HUES64 (cell line): ENCODE results near the gene CC2D1A.

Experiments
- H3K27ac ChIP-seq: 2 replicates; pipeline ENCODE4 v1.7.0; 2013; ENCODE audit warnings: low read depth, low read length, inconsistent platforms
- H3K27me3 ChIP-seq: 2 replicates; pipeline ENCODE4 v1.6.1; 2013; ENCODE audit warnings: mild to moderate bottlenecking, low read length; ENCODE audit not compliant: insufficient read depth
- H3K36me3 ChIP-seq: 2 replicates; pipeline ENCODE4 v1.6.1; 2013; ENCODE audit warnings: mild to moderate bottlenecking, low read length; ENCODE audit not compliant: insufficient read depth
- H3K4me1 ChIP-seq: 2 replicates; pipeline ENCODE4 v1.6.1; 2013; ENCODE audit warnings: mild to moderate bottlenecking, low read length, moderate library complexity; ENCODE audit not compliant: insufficient read depth
- H3K4me3 ChIP-seq: 2 replicates; pipeline ENCODE4 v1.5.1; 2013; ENCODE audit warnings: mild to moderate bottlenecking, low read length, moderate library complexity
- H3K9ac ChIP-seq: 2 replicates; pipeline ENCODE4 v1.6.1; 2013; ENCODE audit warnings: mild to moderate bottlenecking, low read depth, low read length
- H3K9me3 ChIP-seq: 2 replicates; pipeline ENCODE4 v1.6.1; 2013; ENCODE audit warnings: low read depth, low read length; ENCODE audit not compliant: insufficient read depth
- WGBS: fragments of 150-250, 120-280 bp; methylation state at CpG from one replicate; pipeline ENCODE4 v1.1.7; 2013; ENCODE audit warnings: missing lambda C conversion rate; 5-methylcytosine and 5-hydroxymethylcytosine counted together

CC2D1A gene

DNA sequence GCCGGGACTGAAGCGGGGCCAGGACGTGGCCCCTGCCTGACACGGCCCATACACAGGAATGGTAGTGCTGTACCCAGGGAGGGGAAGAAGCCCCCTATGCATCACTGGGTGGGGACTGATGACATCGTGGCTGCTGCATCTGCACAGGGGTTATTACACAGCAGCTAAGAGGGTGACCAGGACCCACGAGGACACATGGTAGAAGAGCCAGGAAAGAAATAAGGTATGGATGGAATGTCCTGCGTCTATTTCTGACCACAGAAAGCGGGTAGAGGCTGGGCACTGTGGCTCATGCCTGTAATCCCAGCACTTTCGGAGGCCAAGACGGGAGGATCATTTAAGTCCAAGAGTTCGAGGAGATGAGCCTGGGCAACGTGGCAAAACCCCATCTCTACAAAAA, 70.4 kb downstream of the CC2D1A start:
- 95% methylated on average over 12 of the region's 12 CpGs for WGBS
- H3K4me1 ChIP-seq: peaks cover 15% of the 10 kb centered on the region; the same call in 1 of the 2 replicates
- H3K36me3 ChIP-seq: peaks cover 20% of the 10 kb centered on the region; the same call in 1 of the 2 replicates
- H3K27ac ChIP-seq: no peak overlapping the region
- no peak overlapping the region for H3K4me3 ChIP-seq
- no peak overlapping the region for H3K9ac ChIP-seq
- H3K27me3 ChIP-seq: no peaks in the 10 kb centered on the region
- no peaks in the 10 kb centered on the region for H3K9me3 ChIP-seq

DNA sequence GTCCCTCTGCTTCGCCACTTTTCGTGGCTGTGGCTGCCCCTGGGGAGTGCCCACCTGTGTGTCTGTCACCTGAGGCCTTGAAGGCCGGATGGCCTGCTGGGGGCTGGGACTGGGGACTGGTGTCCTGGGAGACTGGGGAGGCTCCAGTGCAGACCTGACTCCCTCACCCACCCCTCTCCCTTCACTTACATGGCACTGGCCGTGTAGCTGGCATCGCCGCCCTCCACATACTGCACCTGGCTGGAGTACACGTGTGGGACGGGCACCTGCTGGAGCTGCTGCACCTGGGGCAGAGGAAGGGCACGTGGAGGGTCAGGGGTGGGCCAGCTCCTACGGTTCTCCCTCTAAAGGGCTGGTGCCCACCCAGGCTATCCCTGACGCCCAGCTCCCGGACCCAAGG, 71.8 kb downstream of the CC2D1A start:
- no peak overlapping the region for H3K9ac ChIP-seq
- WGBS: 89% methylated on average over 12 of the region's 12 CpGs
- H3K36me3 ChIP-seq: 0 out of 2 replicates have a peak, but pooled peaks cover 15% of the 10 kb centered on the region
- H3K4me3 ChIP-seq: peak overlapping the region; percentile 29; the same call in 1 of the 2 replicates
- peaks cover 15% of the 10 kb centered on the region; the same call in 1 of the 2 replicates for H3K4me1 ChIP-seq
- H3K27ac ChIP-seq: peak overlapping the region; percentile 67
- no peaks in the 10 kb centered on the region for H3K9me3 ChIP-seq
- H3K27me3 ChIP-seq: no peaks in the 10 kb centered on the region

- WGBS: 2% methylated on average over 73 of the region's 74 CpGs
- H3K36me3 ChIP-seq: 0 out of 2 replicates have a peak, but pooled peaks cover 12% of the 10 kb centered on the region
- peak overlapping the region; percentile 80 for H3K27ac ChIP-seq
- H3K4me3 ChIP-seq: peak overlapping the region; percentile 56
- peaks cover 15% of the 10 kb centered on the region; the same call in 1 of the 2 replicates for H3K4me1 ChIP-seq
- no peaks in the 10 kb centered on the region for H3K27me3 ChIP-seq
- H3K9ac ChIP-seq: peak overlapping the region; percentile 70
- H3K9me3 ChIP-seq: no peaks in the 10 kb centered on the region
Observed at GRCh38 chr19:13978351-13979243, 72.6 kb downstream of the CC2D1A start.

- 34% methylated on average over 12 of the region's 12 CpGs for WGBS
- H3K27ac ChIP-seq: peak overlapping the region; percentile 80
- H3K4me1 ChIP-seq: peaks cover 16% of the 10 kb centered on the region; the same call in 1 of the 2 replicates
- H3K9ac ChIP-seq: peak overlapping the region; percentile 70
- peak overlapping the region; percentile 56 for H3K4me3 ChIP-seq
- no peaks in the 10 kb centered on the region for H3K27me3 ChIP-seq
- H3K36me3 ChIP-seq: 0 out of 2 replicates have a peak, but pooled peaks cover 12% of the 10 kb centered on the region
- H3K9me3 ChIP-seq: no peaks in the 10 kb centered on the region
Observed at GRCh38 chr19:13979244-13979615, 73.2 kb downstream of the CC2D1A start.

DNA sequence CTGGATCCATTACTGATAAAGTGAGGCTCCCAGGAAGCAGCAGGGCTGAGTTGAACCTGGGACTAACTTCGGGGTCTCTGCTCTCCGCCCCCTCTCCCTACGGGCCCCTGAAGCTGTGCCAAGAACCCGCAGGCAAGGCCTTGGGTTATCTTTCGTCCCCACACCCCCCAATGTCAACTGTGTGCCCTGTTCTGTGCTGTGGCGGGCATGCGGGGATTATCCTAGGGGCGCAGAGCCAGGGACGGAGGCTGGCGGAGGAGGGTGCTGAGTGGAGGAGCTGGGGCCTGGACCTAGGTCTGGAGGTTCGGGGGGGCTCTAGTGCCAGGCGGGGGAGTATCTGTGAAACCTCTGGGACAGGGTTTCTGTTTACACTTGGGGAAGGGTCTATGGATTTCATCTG, 73.7 kb downstream of the CC2D1A start:
- H3K4me3 ChIP-seq: peak overlapping the region; percentile 56
- 0 out of 2 replicates have a peak, but pooled peaks cover 12% of the 10 kb centered on the region for H3K36me3 ChIP-seq
- 92% methylated on average over 11 of the region's 12 CpGs for WGBS
- H3K27ac ChIP-seq: no peak overlapping the region
- no peak overlapping the region for H3K9ac ChIP-seq
- no peaks in the 10 kb centered on the region for H3K27me3 ChIP-seq
- H3K4me1 ChIP-seq: peaks cover 16% of the 10 kb centered on the region; the same call in 1 of the 2 replicates
- H3K9me3 ChIP-seq: no peaks in the 10 kb centered on the region

GRCh38 chr19:13980340-13980739, 74.3 kb downstream of the CC2D1A start:
- WGBS: 92% methylated on average over 15 of the region's 15 CpGs
- Histone ChIP-seq H3K4me1 (peaks cover 16% of the 10 kb centered on the region), H3K4me3 (no peak overlapping the region), H3K36me3 (0 out of 2 replicates have a peak, but pooled peaks cover 12% of the 10 kb centered on the region), H3K27me3 (no peaks in the 10 kb centered on the region), H3K27ac (no peak overlapping the region), H3K9me3 (no peaks in the 10 kb centered on the region), H3K9ac (no peak overlapping the region)
